GM12878 (cell line): Measurements from ENCODE around the gene GPR17. TPM values are rescaled to one million over a fixed set of nuclear protein-coding genes. Genes with fewer than 3 reads are reported as not detected.

Experiments
- ATAC-seq: fragments of 200-7000 bp; cut with Tn5 transposase; 3 replicates; pipeline ENCODE4 v1.9.1; 2020; ENCODE audit warnings: mild to moderate bottlenecking, moderate library complexity
- BruUV-seq: library from RNA; stranded (reverse); fragments of 400-500 nt; replicated peaks from 2 replicates; lab custom pipeline; 2021; lab: Mats Ljungman, UMichigan
- CTCF ChIA-PET: fragments of 300-600 bp; sonication (Branson Sonifier 250); formaldehyde crosslinking; extraction: SDS; loops from one replicate; lab custom pipeline; 2021; ENCODE audit warnings: inconsistent platforms; lab: Yijun Ruan, JAX
- POLR2A ChIA-PET: fragments of 350-600 bp; formaldehyde crosslinking; extraction: SDS; loops from one replicate; lab custom pipeline; 2021; ENCODE audit warnings: inconsistent platforms; lab: Charles Lee
- RAD21 ChIA-PET: fragments of 300-600 bp; sonication (Branson Sonifier 250); formaldehyde crosslinking; loops from one replicate; lab custom pipeline; 2023; ENCODE audit warnings: antibody characterized with exemption; ENCODE audit not compliant: unreplicated experiment; lab: Charles Lee
- SMC1A ChIA-PET: fragments of 300-600 bp; sonication (Branson Sonifier 250); formaldehyde crosslinking; loops from one replicate; lab custom pipeline; 2023; ENCODE audit not compliant: unreplicated experiment, uncharacterized antibody; lab: Charles Lee
- DNase-seq: peaks from one replicate; pipeline ENCODE4 v3.0.0-alpha.2; 2011; ENCODE audit warnings: low read depth, low spot score
- FAIRE-seq: peaks from 3 replicates; lab custom pipeline; 2011; peaks lifted over from hg19 to GRCh38; lab: Jason Lieb, UNC
- H2AFZ ChIP-seq: 2 replicates; pipeline ENCODE4 v1.6.0; 2011; ENCODE audit warnings: low read depth, low read length, control low read depth; ENCODE audit not compliant: control insufficient read depth
- H3K27ac ChIP-seq: 2 replicates; pipeline ENCODE4 v1.5.1; 2011; ENCODE audit warnings: control low read depth; ENCODE audit not compliant: control insufficient read depth, insufficient read depth
- H3K27me3 ChIP-seq, 2 experiments: replicated peaks in 1 of 2; 2 replicates each; pipeline versions ENCODE4 v1.6.0 to v1.6.1; 2011; ENCODE audit warnings: low read length in 1 of 2; ENCODE audit not compliant: control insufficient read depth in 2 of 2, insufficient read depth in 2 of 2
- H3K36me3 ChIP-seq, 2 experiments: 2 replicates each; pipeline ENCODE4 v1.5.1; 2011; ENCODE audit warnings: low read length in 1 of 2; ENCODE audit not compliant: control insufficient read depth in 2 of 2, insufficient read depth in 2 of 2
- H3K4me1 ChIP-seq: 2 replicates; pipeline ENCODE4 v1.6.1; 2011; ENCODE audit warnings: mild to moderate bottlenecking, low read length, moderate library complexity, mixed read lengths; ENCODE audit not compliant: control insufficient read depth, insufficient read depth
- H3K4me2 ChIP-seq: 2 replicates; pipeline ENCODE4 v1.6.0; 2011; ENCODE audit warnings: control low read depth; ENCODE audit not compliant: control insufficient read depth, insufficient read depth
- H3K4me3 ChIP-seq: fragments of 200-600 bp; sonication (generic); 2 replicates; pipeline ENCODE4 v1.5.1; 2016
- H3K79me2 ChIP-seq: 2 replicates; pipeline ENCODE4 v1.6.0; 2011; ENCODE audit warnings: low read length; ENCODE audit not compliant: control insufficient read depth, insufficient read depth
- H3K9ac ChIP-seq: 2 replicates; pipeline ENCODE4 v1.8.0; 2011; ENCODE audit warnings: low read length, control low read depth, mixed read lengths; ENCODE audit not compliant: control insufficient read depth, insufficient read depth
- H3K9me3 ChIP-seq: replicated peaks from 3 replicates; pipeline ENCODE4 v1.5.1; 2011; ENCODE audit warnings: mild to moderate bottlenecking, low read length; ENCODE audit not compliant: control insufficient read depth, insufficient read depth
- H4K20me1 ChIP-seq: 2 replicates; pipeline ENCODE4 v1.6.0; 2011; ENCODE audit not compliant: control insufficient read depth, insufficient read depth
- ATF3 ChIP-seq: IDR thresholded peaks from 2 replicates; pipeline ENCODE4 v1.6.1; 2011; ENCODE audit warnings: low read depth, mild to moderate bottlenecking, low read length, moderate library complexity, borderline replicate concordance; ENCODE audit errors: extremely low read depth
- BRCA1 ChIP-seq: IDR thresholded peaks from 2 replicates; pipeline ENCODE4 v1.6.1; 2011; ENCODE audit warnings: low read depth, low read length, improper control_type of control experiment
- GATAD2B ChIP-seq: fragments of 450-650 bp; conservative IDR thresholded peaks from 2 replicates; pipeline ENCODE4 v1.6.1; 2017; ENCODE audit warnings: low read depth, mild to moderate bottlenecking, moderate library complexity
- IKZF1 ChIP-seq: fragments of 450-650 bp; conservative IDR thresholded peaks from 2 replicates; pipeline ENCODE4 v1.6.1; 2017; ENCODE audit warnings: antibody characterized with exemption, mild to moderate bottlenecking
- PAX8 ChIP-seq: fragments of 450-650 bp; IDR thresholded peaks from 2 replicates; pipeline ENCODE4 v1.6.1; 2017; ENCODE audit warnings: mild to moderate bottlenecking, moderate library complexity
- POLR2AphosphoS5 ChIP-seq: IDR thresholded peaks from 2 replicates; pipeline ENCODE4 v1.6.1; 2011; ENCODE audit warnings: mild to moderate bottlenecking, low read length, inconsistent platforms
- SIN3A ChIP-seq: IDR thresholded peaks from 2 replicates; pipeline ENCODE4 v1.6.1; 2012; ENCODE audit warnings: low read depth, low read length, improper control_type of control experiment
- SP1 ChIP-seq: IDR thresholded peaks from one replicate; pipeline ENCODE4 v1.6.1; 2011; ENCODE audit warnings: low read depth, low read length
- TCF3 ChIP-seq: IDR thresholded peaks from 2 replicates; pipeline ENCODE4 v1.6.1; 2012; ENCODE audit warnings: low read depth, mild to moderate bottlenecking, low read length, borderline replicate concordance; ENCODE audit not compliant: insufficient read depth
- ZBED1 ChIP-seq: IDR thresholded peaks from 2 replicates; pipeline ENCODE4 v1.6.1; 2016; ENCODE audit warnings: borderline replicate concordance
- ZSCAN29 ChIP-seq: fragments of 450-650 bp; IDR thresholded peaks from 2 replicates; pipeline ENCODE4 v1.6.1; 2017; ENCODE audit warnings: mild to moderate bottlenecking, moderate library complexity
- WGBS: methylation state at CpG from one replicate; pipeline ENCODE4 v1.1.6; 2016; ENCODE audit warnings: low lambda C conversion rate; ENCODE audit not compliant: insufficient replicate concordance, insufficient coverage; ENCODE audit errors: missing lambda C conversion rate; 5-methylcytosine and 5-hydroxymethylcytosine counted together
- in situ Hi-C: fragments of 300-500 bp; cut with MboI; formaldehyde crosslinking; loops from 9 replicates; pipeline ENCODE4 v1.14.3; 2018; ENCODE audit warnings: mixed read lengths
- intact Hi-C: fragments of 100-400 bp; cut with micrococcal nuclease; formaldehyde crosslinking; loops from one replicate; pipeline ENCODE4 v1.14.2; 2022; ENCODE audit not compliant: unreplicated experiment
- polyA plus RNA-seq, 11 experiments: library from polyadenylated mRNA; depleted of rRNA in 4 of 11; unstranded in 6 of 11; stranded (reverse) in 5 of 11; fragments of >200 nt; fragmentation: Nextera tagmentation in 4 of 11; fragmentation: Illumina TruSeq in 1 of 11; extraction: Ambion mirVana in 4 of 11; extraction: Trizol in 1 of 11; gene quantifications; 1 replicate in 1 of 11; 2 replicates in 10 of 11; pipeline versions ENCODE4 v1.2.1 to v1.2.3, GENCODE V29; 2011 to 2016; ENCODE audit warnings: inconsistent platforms in 2 of 11, missing spikeins in 2 of 11, low read depth in 1 of 11
- total RNA-seq, 4 experiments: library from RNA; depleted of rRNA in 3 of 4; stranded (reverse); fragments of >200 nt in 3 of 4; fragmentation: Illumina TruSeq in 1 of 4; extraction: Trizol in 1 of 4; gene quantifications; 2 replicates each; pipeline versions ENCODE4 v1.2.1 to v1.2.3, GENCODE V29; 2013 to 2021
- TF ChIP-seq, protein P1 (sequence below): IDR thresholded peaks from 2 replicates; pipeline ENCODE4 v1.6.1; 2012; ENCODE audit warnings: low read depth, low read length, improper control_type of control experiment
- TF ChIP-seq, protein P2 (sequence below): IDR thresholded peaks from 2 replicates; pipeline ENCODE4 v1.6.1; 2012; ENCODE audit warnings: low read length, inconsistent platforms

Gene GPR17
- total and polyA plus RNA-seq, 10 of the 15 experiments (the other 5 are each of a cell fraction or from before 2014, with no cell fraction given), result not detected

DNA sequence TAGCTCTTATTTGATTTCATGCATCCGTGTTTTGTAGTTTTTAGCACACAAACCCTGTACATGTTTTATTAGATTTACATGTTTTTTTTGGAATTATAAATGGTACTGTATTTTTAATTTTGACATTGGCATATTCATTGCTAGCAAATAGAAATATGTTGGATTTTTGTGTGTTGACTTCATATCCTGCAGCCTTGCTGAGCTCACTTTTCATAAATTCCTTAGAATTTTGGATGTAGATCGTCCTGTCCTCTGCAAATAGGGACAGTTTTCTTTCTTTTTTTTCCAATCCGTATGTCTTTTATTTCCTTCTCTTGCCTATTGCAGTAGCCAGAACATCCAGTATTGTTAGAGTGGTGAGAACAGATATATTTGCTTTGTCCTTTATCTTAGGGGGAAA lies 46.7 kb upstream of the GPR17 start:
- in situ Hi-C loops, result no loop called here
- no peak overlapping the region for H2AFZ ChIP-seq

More for the DNA sequence above, 46.7 kb upstream of the GPR17 start:
- no peaks in the 10 kb centered on the region for H4K20me1 ChIP-seq
- no peak overlapping the region for H3K4me3 ChIP-seq
- H3K9ac ChIP-seq, result no peak overlapping the region
- H3K36me3 ChIP-seq, result no peaks in the 10 kb centered on the region
- peaks cover 7% of the 10 kb centered on the region for H3K9me3 ChIP-seq
- ATAC-seq (no peak), FAIRE-seq (no peak), DNase-seq (no peak)
- WGBS, result 81% methylated on average over 3 of the region's 3 CpGs
- intact Hi-C loops, result loop anchor here (5.0 kb wide), 1 partner anchor 38 kb away; no protein-coding TSS in a partner anchor
- no peaks in the 10 kb centered on the region for H3K4me1 ChIP-seq
- no TSS peak for BruUV-seq
- SMC1A ChIA-PET, result interaction anchor here (1.3 to 1.6 kb wide), 2 partner anchors 13 to 51 kb away, joined by 4 read pairs; no protein-coding TSS in a partner anchor
- CTCF ChIA-PET, result interaction anchor here (1.2 to 2.2 kb wide), 2 partner anchors 8 kb away, joined by 3 to 10 read pairs; no protein-coding TSS in a partner anchor
- no peak overlapping the region for H3K4me2 ChIP-seq
- RAD21 ChIA-PET, result no interaction called here
- no peaks in the 10 kb centered on the region for H3K79me2 ChIP-seq
- TF ChIP-seq TCF3 (no peak), PAX8 (no peak), BRCA1 (no peak), GATAD2B (no peak), POLR2AphosphoS5 (no peak), ZSCAN29 (no peak), SP1 (no peak), IKZF1 (no peak), ZBED1 (no peak), SIN3A (no peak), ATF3 (no peak)
- TF ChIP-seq, protein P1, sequence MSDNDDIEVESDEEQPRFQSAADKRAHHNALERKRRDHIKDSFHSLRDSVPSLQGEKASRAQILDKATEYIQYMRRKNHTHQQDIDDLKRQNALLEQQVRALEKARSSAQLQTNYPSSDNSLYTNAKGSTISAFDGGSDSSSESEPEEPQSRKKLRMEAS, result no peak
- TF ChIP-seq, protein P2, sequence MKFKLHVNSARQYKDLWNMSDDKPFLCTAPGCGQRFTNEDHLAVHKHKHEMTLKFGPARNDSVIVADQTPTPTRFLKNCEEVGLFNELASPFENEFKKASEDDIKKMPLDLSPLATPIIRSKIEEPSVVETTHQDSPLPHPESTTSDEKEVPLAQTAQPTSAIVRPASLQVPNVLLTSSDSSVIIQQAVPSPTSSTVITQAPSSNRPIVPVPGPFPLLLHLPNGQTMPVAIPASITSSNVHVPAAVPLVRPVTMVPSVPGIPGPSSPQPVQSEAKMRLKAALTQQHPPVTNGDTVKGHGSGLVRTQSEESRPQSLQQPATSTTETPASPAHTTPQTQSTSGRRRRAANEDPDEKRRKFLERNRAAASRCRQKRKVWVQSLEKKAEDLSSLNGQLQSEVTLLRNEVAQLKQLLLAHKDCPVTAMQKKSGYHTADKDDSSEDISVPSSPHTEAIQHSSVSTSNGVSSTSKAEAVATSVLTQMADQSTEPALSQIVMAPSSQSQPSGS, result no peak
- H3K27ac ChIP-seq, result no peak overlapping the region
- H3K27me3 ChIP-seq, result no peaks in the 10 kb centered on the region; a peak in 1 of 4 replicates
- POLR2A ChIA-PET, result no interaction called here
